K562 (cell line): ENCODE results near the gene LBR.

Experiments
- CBX8 ChIP-seq: fragments of 200-600 bp; sonication (generic); IDR thresholded peaks from 2 replicates; pipeline ENCODE4 v1.6.1; 2012; ENCODE audit warnings: borderline replicate concordance, mixed run types, low read depth, mild to moderate bottlenecking, moderate library complexity, mixed read lengths, low read length, control low read depth, inconsistent platforms; ENCODE audit not compliant: poor library complexity, severe bottlenecking; ENCODE audit errors: extremely low read depth
- CXXC5 ChIP-seq: fragments of 250-450 bp; sonication (Bioruptor Pico); IDR thresholded peaks from 2 replicates; pipeline ENCODE4 v1.8.0; 2022; ENCODE audit warnings: inconsistent platforms, mild to moderate bottlenecking, moderate library complexity
- POLR2A ChIP-seq: fragments of 450-650 bp; conservative IDR thresholded peaks from 2 replicates; pipeline ENCODE4 v1.6.1; 2016
- ZNF583 ChIP-seq: fragments of 250-450 bp; sonication (Bioruptor Pico); IDR thresholded peaks from 2 replicates; pipeline ENCODE4 v1.4.0; 2020
- TF ChIP-seq, protein P1 (sequence below): IDR thresholded peaks from 2 replicates; pipeline ENCODE4 v1.6.1; 2012; ENCODE audit warnings: low read depth, low read length, improper control_type of control experiment, borderline replicate concordance

DNA sequence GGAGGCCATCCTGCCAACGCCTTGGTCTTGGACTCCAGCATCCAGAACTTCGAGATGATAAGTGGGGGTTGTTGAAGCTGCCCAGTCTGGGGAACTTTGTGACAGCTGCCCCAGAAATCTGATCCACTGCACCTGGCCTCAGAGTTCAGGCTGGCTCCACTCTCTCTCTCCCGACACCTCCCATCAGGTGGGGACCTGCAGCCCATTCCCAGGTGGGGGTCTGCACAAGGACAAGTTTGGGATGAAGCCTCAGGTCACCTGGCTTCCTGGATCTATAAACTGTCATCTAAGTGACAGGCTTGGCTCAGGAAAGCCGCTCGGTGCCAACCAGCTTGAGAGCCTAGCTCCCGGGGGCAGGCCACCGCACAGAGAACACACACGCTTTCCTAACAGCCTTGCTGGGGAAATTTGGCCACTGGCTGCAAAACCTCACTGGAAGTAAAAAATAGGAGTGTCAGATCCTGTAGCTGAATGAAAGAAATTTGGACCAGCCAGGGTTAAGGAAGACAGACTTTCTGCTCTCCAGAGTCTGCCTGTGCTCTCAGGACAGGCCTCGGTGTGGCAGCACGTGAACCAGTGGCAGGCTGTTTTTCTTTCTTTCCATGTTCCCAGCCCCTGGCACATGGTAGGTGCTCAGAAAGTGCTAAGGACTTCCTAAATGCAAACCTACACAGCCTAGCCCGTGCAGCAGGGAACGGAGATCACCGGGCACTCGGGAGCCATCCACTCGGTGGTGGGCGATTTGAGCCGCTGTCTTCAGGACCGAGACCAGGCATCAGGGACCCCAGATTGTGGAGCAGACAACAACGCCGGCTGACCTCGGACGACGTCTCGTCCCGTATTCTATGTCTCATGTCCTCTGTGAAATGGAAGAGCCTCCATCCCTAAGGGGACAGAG is 42.6 kb upstream of the LBR start:
- TF ChIP-seq POLR2A (no peak), CBX8 (no peak), CXXC5 (CRISPR knock-in tag) (no peak), ZNF583 (no peak)
- TF ChIP-seq, protein P1, sequence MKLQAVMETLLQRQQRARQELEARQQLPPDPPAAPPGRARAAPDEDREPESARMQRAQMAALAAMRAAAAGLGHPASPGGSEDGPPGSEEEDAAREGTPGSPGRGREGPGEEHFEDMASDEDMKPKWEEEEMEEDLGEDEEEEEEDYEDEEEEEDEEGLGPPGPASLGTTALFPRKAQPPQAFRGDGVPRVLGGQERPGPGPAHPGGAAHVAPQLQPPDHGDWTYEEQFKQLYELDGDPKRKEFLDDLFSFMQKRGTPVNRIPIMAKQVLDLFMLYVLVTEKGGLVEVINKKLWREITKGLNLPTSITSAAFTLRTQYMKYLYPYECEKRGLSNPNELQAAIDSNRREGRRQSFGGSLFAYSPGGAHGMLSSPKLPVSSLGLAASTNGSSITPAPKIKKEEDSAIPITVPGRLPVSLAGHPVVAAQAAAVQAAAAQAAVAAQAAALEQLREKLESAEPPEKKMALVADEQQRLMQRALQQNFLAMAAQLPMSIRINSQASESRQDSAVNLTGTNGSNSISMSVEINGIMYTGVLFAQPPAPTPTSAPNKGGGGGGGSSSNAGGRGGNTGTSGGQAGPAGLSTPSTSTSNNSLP = no peak
